ENCODE measurements around the gene USP1. TPM values are rescaled to one million over a fixed set of nuclear protein-coding genes. Genes with fewer than 3 reads are reported as not detected.

USP1 gene
- total RNA-seq, 1 donor from 2014 or later = 22.3 TPM

DNA sequence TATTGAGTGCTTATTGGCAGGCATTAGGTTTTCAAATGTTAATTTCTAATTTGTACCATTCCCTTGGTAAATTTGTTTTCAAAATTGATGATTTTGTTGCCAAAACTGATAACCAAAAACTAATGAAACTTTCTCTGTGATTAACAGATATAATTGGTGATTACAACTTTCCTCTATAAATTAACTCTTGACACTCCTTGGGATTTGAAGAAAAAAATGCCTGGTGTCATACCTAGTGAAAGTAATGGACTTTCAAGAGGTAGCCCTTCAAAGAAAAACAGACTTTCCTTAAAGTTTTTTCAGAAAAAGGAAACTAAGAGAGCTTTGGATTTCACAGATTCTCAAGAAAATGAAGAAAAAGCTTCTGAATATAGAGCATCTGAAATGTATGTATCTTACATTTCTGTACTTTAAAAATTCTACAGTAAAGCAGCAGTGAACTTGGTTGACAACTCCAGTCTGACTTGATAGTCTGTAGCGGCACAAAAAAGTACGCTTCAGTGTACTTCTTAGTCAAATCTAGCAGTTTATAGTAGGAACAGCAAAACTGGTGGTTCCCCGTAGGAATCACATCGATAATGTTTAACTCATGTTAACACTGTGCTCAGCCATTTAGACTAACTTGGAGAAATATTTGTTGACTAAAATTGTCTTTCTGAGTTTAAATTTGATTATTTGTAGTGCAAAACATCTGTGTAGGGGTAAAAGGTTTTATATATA is 3.0 kb downstream of the USP1 start:
- H3K4me1 ChIP-seq = peaks cover 39% of the 10 kb centered on the region
- no peak overlapping the region for H3K27ac ChIP-seq
- no peaks in the 10 kb centered on the region for H3K9me3 ChIP-seq
- H3K27me3 ChIP-seq (ENCODE audit: low read depth) = no peaks in the 10 kb centered on the region
- DNase-seq (no peak), ATAC-seq (no peak)
- TF ChIP-seq, protein P1, sequence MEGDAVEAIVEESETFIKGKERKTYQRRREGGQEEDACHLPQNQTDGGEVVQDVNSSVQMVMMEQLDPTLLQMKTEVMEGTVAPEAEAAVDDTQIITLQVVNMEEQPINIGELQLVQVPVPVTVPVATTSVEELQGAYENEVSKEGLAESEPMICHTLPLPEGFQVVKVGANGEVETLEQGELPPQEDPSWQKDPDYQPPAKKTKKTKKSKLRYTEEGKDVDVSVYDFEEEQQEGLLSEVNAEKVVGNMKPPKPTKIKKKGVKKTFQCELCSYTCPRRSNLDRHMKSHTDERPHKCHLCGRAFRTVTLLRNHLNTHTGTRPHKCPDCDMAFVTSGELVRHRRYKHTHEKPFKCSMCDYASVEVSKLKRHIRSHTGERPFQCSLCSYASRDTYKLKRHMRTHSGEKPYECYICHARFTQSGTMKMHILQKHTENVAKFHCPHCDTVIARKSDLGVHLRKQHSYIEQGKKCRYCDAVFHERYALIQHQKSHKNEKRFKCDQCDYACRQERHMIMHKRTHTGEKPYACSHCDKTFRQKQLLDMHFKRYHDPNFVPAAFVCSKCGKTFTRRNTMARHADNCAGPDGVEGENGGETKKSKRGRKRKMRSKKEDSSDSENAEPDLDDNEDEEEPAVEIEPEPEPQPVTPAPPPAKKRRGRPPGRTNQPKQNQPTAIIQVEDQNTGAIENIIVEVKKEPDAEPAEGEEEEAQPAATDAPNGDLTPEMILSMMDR (IDR thresholded peaks at IDR 0.05) = no peak
- no peak overlapping the region for H3K4me3 ChIP-seq
- intact Hi-C loops (cut with DNase I) = no loop called here
- peaks cover 35% of the 10 kb centered on the region for H3K36me3 ChIP-seq

DNA sequence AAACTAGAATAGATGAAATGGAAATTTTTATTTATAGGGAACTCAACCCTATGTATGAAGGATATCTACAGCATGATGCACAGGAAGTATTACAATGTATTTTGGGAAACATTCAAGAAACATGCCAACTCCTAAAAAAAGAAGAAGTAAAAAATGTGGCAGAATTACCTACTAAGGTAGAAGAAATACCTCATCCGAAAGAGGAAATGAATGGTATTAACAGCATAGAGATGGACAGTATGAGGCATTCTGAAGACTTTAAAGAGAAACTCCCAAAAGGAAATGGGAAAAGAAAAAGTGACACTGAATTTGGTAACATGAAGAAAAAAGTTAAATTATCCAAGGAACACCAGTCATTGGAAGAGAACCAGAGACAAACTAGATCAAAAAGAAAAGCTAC is 7.9 kb downstream of the USP1 start:
- H3K9me3 ChIP-seq = no peaks in the 10 kb centered on the region
- intact Hi-C loops (cut with DNase I) = no loop called here
- peaks cover 83% of the 10 kb centered on the region for H3K36me3 ChIP-seq
- H3K4me3 ChIP-seq = no peak overlapping the region
- ATAC-seq (no peak), DNase-seq (no peak)
- TF ChIP-seq, protein P1 (IDR thresholded peaks at IDR 0.05) = no peak
- H3K27ac ChIP-seq = no peak overlapping the region
- peaks cover 13% of the 10 kb centered on the region for H3K4me1 ChIP-seq
- H3K27me3 ChIP-seq (ENCODE audit: low read depth) = no peaks in the 10 kb centered on the region

DNA sequence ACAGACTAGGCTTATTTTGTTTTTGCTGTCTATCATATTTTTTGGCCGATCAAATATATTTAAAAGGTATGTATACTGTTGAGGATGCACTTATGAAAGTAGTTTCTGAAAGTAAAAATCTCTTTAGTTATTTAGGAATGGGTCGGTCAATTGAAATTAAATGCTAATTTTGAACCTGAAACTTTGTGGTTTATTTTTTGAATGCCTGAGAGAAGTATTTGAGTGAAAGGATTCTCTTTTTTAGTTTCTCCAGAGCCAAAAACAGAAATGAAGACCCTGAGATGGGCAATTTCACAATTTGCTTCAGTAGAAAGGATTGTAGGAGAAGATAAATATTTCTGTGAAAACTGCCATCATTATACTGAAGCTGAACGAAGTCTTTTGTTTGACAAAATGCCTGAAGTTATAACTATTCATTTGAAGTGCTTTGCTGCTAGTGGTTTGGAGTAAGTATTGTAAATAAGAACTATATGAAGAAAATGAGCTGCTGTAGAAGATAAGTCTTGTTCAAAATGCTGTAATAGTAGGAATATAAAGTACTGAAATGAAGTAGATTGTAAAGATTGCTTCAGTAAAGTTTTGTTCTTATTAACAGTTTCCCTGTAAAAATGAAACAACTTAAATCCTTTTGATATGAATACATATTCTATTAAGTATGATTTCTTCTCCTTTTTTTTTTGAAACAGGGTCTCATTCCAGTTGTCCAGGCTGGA is 11.5 kb downstream of the USP1 start:
- H3K36me3 ChIP-seq = peaks cover 87% of the 10 kb centered on the region
- DNase-seq (no peak), ATAC-seq (no peak)
- no peaks in the 10 kb centered on the region for H3K4me1 ChIP-seq
- no peaks in the 10 kb centered on the region for H3K9me3 ChIP-seq
- H3K27me3 ChIP-seq (ENCODE audit: low read depth) = no peaks in the 10 kb centered on the region
- no peak overlapping the region for H3K27ac ChIP-seq
- TF ChIP-seq, protein P1 (IDR thresholded peaks at IDR 0.05) = no peak
- intact Hi-C loops (cut with DNase I) = no loop called here
- no peak overlapping the region for H3K4me3 ChIP-seq

DNA sequence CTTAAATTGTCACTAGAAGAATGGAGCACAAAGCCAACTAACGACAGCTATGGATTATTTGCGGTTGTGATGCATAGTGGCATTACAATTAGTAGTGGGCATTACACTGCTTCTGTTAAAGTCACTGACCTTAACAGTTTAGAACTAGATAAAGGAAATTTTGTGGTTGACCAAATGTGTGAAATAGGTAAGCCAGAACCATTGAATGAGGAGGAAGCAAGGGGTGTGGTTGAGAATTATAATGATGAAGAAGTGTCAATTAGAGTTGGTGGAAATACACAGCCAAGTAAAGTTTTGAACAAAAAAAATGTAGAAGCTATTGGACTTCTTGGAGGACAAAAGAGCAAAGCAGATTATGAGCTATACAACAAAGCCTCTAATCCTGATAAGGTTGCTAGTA is 13.5 kb downstream of the USP1 start:
- H3K36me3 ChIP-seq = peaks cover 83% of the 10 kb centered on the region
- TF ChIP-seq, protein P1 (IDR thresholded peaks at IDR 0.05) = no peak
- no peaks in the 10 kb centered on the region for H3K4me1 ChIP-seq
- H3K9me3 ChIP-seq = no peaks in the 10 kb centered on the region
- no peaks in the 10 kb centered on the region for H3K27me3 ChIP-seq (ENCODE audit: low read depth)
- DNase-seq (no peak), ATAC-seq (no peak)
- intact Hi-C loops (cut with DNase I) = no loop called here
- H3K27ac ChIP-seq = no peak overlapping the region
- no peak overlapping the region for H3K4me3 ChIP-seq

DNA sequence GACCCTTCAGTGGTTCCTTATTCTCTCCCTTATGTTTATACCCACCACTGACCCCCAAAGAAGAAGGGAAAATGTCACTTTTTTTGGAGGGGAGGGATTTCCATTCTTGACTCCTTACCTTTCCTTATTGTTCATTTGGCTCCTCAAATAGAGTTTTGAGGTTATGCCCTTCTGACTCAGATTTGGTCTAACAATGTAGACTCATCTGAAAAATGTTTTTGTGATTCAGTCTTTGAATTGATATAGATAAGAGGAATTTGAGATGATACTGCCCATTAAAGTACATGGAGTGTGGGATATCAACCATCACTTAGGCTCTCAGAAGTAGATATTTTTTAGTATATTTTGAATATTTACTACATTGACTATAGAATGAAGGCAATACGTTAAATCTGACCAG is 16.1 kb downstream of the USP1 start:
- Histone ChIP-seq H3K36me3 (peaks cover 71% of the 10 kb centered on the region), H3K27ac (no peak overlapping the region), H3K4me1 (no peaks in the 10 kb centered on the region), H3K9me3 (no peaks in the 10 kb centered on the region), H3K4me3 (no peak overlapping the region), H3K27me3 (ENCODE audit: low read depth) (no peaks in the 10 kb centered on the region)
- DNase-seq = no peak
- TF ChIP-seq, protein P1 (IDR thresholded peaks at IDR 0.05) = no peak
- ATAC-seq = no peak
- intact Hi-C loops (cut with DNase I) = no loop called here
